ENCODE measurements around the gene TBX1.

- TF ChIP-seq CTCF (IDR thresholded peaks at IDR 0.05; ENCODE audit: insufficient read depth, low read depth, low read length) (no peak), EZH2 (IDR thresholded peaks at IDR 0.05; ENCODE audit: insufficient read depth, low read length) (no peak)
Measured at GRCh38 chr22:19716041-19716828, 44.3 kb upstream of the TBX1 start.

Data from astrocyte (in vitro differentiated cells and primary cell).